Esophagus squamous epithelium (tissue), 5 donors: ENCODE data around the gene LTBR. TPM values are rescaled to one million over a fixed set of nuclear protein-coding genes. Genes with fewer than 3 reads are reported as not detected.

Source experiments
- DNase-seq: peaks from one replicate; lab custom pipeline; 2025; lab: John Stamatoyannopoulos, UW
- H3K27ac ChIP-seq, 4 donors: fragments of 200-600 bp; sonication (generic); one replicate each; pipeline ENCODE4 v1.5.1; 2016 to 2019; ENCODE audit warnings: mild to moderate bottlenecking in 1 of 4
- H3K27me3 ChIP-seq, 4 donors: fragments of 200-600 bp; sonication (generic); 1 replicate in 3 of 4; 2 replicates in 1 of 4; pipeline versions ENCODE4 v1.5.1 to v1.6.0; 2017 to 2021; ENCODE audit warnings: antibody characterized with exemption in 1 of 4
- H3K36me3 ChIP-seq, 3 donors: fragments of 200-600 bp; sonication (generic); one replicate each; pipeline ENCODE4 v1.5.1; 2016 to 2019
- H3K4me1 ChIP-seq, 3 donors: fragments of 200-600 bp; sonication (generic); one replicate each; pipeline ENCODE4 v1.5.1; 2017 to 2019
- H3K4me3 ChIP-seq, 4 donors: fragments of 200-600 bp; sonication (generic); 1 replicate in 3 of 4; 2 replicates in 1 of 4; pipeline ENCODE4 v1.5.1; 2016 to 2019; ENCODE audit warnings: mild to moderate bottlenecking in 2 of 4, moderate library complexity in 1 of 4
- H3K9me3 ChIP-seq, 3 donors: fragments of 200-600 bp; sonication (generic); one replicate each; pipeline ENCODE4 v1.5.1; 2016 to 2019
- POLR2A ChIP-seq, 4 donors: fragments of 450-650 bp; IDR thresholded peaks; one replicate each; pipeline ENCODE4 v1.6.1; 2017; ENCODE audit warnings: antibody characterized with exemption in 4 of 4, mild to moderate bottlenecking in 4 of 4, moderate library complexity in 3 of 4
- WGBS, 2 donors: methylation state at CpG; one replicate each; pipeline ENCODE4 v1.1.5; 2018; 5-methylcytosine and 5-hydroxymethylcytosine counted together
- intact Hi-C: fragments of 100-400 bp; cut with DNase I; formaldehyde crosslinking; loops from one replicate; pipeline ENCODE4 v1.15.0; 2022
- total RNA-seq, 4 donors: library from RNA; depleted of rRNA; stranded (reverse); fragments of >200 nt; gene quantifications; one replicate each; pipeline ENCODE4 v1.1.0, GENCODE V29; 2016
- TF ChIP-seq, protein P1 (sequence below), 6 experiments: fragments of 450-650 bp in 4 of 6; fragments of 200-600 bp in 2 of 6; sonication (generic) in 2 of 6; IDR thresholded peaks; one replicate each; pipeline ENCODE4 v1.5.1; 2016 to 2019; ENCODE audit warnings: antibody characterized with exemption in 6 of 6, mild to moderate bottlenecking in 4 of 6, moderate library complexity in 4 of 6
- donor health status: DM: yes; HTN: yes; CAD: no.

LTBR gene
- total RNA-seq, 4 donors from 2014 or later = 98.2 to 171 (median 136) TPM

- WGBS, 2 donors = 77 to 89% methylated on average over 2 of the region's 2 CpGs
- intact Hi-C loops = no loop called here
- DNase-seq = no peak
Measured at GRCh38 chr12:6396031-6396430, 12.1 kb downstream of the LTBR start.

DNA sequence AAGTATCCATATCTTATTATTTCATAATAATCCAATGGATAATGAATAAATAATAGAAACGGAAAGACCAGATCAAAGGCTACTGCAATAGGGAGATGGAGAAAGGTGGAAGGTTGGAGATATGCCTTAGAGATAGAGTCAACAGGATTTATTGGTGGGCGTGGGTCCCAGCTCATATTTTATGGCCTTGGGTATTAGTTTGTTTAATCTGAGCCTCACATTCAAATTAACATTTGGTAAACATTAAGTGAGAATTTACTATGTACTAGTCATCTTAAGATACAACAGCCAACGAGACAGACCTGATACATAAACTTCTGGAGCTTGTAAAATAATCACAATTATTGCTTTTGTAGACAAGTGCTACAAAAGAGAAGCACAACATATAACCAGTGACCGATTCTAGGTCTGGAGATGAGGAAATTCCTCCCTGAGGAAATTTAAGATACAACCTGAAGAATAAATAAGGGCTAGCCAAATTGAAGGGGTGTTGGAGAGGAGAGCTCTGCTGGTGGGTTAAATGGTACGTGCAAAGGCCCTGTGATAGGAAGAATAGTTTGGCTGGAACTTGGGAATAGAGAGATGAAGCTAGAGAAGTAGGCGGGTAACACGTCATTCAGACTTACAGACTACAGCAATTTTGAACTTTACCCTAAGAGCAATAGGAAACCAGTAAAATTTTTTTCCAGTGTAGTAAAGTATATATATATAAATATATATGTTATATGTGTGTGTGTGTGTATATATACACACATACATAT lies 16.1 kb downstream of the LTBR start:
- WGBS, 2 donors = 86 to 92% methylated on average over 7 of the region's 7 CpGs
- Histone ChIP-seq H3K27ac (no peak overlapping the region), H3K4me3 (no peak overlapping the region), H3K9me3 (no peaks in the 10 kb centered on the region), H3K4me1 (no peaks in the 10 kb centered on the region), H3K36me3 (peaks cover 0 to 10% (median 0%) of the 10 kb centered on the region in 3 donors), H3K27me3 (no peaks in the 10 kb centered on the region)
- DNase-seq = no peak
- no peak for TF ChIP-seq POLR2A (IDR thresholded peaks at IDR 0.05)
- TF ChIP-seq, protein P1, sequence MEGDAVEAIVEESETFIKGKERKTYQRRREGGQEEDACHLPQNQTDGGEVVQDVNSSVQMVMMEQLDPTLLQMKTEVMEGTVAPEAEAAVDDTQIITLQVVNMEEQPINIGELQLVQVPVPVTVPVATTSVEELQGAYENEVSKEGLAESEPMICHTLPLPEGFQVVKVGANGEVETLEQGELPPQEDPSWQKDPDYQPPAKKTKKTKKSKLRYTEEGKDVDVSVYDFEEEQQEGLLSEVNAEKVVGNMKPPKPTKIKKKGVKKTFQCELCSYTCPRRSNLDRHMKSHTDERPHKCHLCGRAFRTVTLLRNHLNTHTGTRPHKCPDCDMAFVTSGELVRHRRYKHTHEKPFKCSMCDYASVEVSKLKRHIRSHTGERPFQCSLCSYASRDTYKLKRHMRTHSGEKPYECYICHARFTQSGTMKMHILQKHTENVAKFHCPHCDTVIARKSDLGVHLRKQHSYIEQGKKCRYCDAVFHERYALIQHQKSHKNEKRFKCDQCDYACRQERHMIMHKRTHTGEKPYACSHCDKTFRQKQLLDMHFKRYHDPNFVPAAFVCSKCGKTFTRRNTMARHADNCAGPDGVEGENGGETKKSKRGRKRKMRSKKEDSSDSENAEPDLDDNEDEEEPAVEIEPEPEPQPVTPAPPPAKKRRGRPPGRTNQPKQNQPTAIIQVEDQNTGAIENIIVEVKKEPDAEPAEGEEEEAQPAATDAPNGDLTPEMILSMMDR (IDR thresholded peaks at IDR 0.05) = no peak
- intact Hi-C loops = no loop called here

More at GRCh38 chr12:6396031-6396430, 12.1 kb downstream of the LTBR start:
- no peak overlapping the region for H3K27ac ChIP-seq
- H3K4me1 ChIP-seq = peaks cover 0 to 17% (median 6%) of the 10 kb centered on the region in 3 donors
- no peak overlapping the region for H3K4me3 ChIP-seq
- peaks cover 3 to 23% (median 3%) of the 10 kb centered on the region in 3 donors for H3K36me3 ChIP-seq
- no peaks in the 10 kb centered on the region for H3K27me3 ChIP-seq
- TF ChIP-seq POLR2A (IDR thresholded peaks at IDR 0.05) = no peak
- TF ChIP-seq, protein P1 (IDR thresholded peaks at IDR 0.05) = no peak
- H3K9me3 ChIP-seq = no peaks in the 10 kb centered on the region

DNA sequence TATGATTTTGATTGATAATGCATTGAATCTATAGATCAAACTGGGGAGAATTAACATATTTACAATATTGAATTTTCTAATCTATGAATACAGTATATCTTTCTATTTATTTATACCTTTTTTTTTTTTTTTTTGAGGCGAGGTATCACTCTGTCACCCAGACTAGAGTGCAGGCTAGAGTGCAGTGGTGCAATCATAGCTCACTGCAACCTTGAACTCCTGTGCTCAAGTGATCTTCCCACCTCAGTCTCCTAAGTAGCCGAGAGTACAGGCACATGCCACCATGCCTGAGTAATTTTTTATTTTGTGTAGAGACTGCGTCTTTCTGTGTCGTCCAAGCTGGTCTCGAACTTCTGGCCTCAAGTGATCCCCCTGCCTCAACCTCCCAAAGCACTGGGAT lies 20.4 kb downstream of the LTBR start:
- H3K4me3 ChIP-seq = no peak overlapping the region
- H3K27me3 ChIP-seq = no peaks in the 10 kb centered on the region
- H3K27ac ChIP-seq = no peak overlapping the region
- 73 to 93% methylated on average over 4 to 5 of the region's 5 CpGs for WGBS, 2 donors
- no peaks in the 10 kb centered on the region for H3K4me1 ChIP-seq
- no peak for DNase-seq
- TF ChIP-seq POLR2A (IDR thresholded peaks at IDR 0.05) = no peak
- TF ChIP-seq, protein P1 (IDR thresholded peaks at IDR 0.05) = no peak
- peaks cover 0 to 3% (median 0%) of the 10 kb centered on the region in 3 donors for H3K36me3 ChIP-seq
- intact Hi-C loops = no loop called here
- no peaks in the 10 kb centered on the region for H3K9me3 ChIP-seq

DNA sequence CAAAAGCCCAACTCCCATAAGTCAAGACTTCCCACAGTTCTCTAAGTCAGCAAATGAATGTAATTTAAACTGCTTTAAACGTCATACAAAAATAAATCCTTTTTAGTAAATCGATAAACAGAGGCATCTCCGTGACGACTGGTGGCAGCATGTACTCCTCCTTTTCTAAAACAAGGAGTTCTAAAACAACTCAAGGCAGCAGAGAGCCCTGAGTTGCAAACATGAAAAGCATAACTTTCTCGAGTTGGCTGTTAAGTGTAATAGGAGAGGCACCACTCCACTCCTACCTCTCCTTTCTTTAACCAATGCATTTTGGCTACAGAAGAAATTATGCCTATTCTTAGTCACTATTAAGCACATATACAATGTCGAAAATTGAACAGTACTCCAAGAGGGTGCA lies 22.0 kb downstream of the LTBR start:
- TF ChIP-seq, protein P1 (IDR thresholded peaks at IDR 0.05) = no peak
- TF ChIP-seq POLR2A (IDR thresholded peaks at IDR 0.05) = no peak
- H3K27me3 ChIP-seq = no peaks in the 10 kb centered on the region
- H3K9me3 ChIP-seq = no peaks in the 10 kb centered on the region
- H3K4me3 ChIP-seq = no peak overlapping the region
- WGBS, 2 donors = 68 to 71% methylated on average over 6 of the region's 6 CpGs
- no peak overlapping the region for H3K27ac ChIP-seq
- no peaks in the 10 kb centered on the region for H3K4me1 ChIP-seq
- no peaks in the 10 kb centered on the region for H3K36me3 ChIP-seq
- intact Hi-C loops = no loop called here
- no peak for DNase-seq

DNA sequence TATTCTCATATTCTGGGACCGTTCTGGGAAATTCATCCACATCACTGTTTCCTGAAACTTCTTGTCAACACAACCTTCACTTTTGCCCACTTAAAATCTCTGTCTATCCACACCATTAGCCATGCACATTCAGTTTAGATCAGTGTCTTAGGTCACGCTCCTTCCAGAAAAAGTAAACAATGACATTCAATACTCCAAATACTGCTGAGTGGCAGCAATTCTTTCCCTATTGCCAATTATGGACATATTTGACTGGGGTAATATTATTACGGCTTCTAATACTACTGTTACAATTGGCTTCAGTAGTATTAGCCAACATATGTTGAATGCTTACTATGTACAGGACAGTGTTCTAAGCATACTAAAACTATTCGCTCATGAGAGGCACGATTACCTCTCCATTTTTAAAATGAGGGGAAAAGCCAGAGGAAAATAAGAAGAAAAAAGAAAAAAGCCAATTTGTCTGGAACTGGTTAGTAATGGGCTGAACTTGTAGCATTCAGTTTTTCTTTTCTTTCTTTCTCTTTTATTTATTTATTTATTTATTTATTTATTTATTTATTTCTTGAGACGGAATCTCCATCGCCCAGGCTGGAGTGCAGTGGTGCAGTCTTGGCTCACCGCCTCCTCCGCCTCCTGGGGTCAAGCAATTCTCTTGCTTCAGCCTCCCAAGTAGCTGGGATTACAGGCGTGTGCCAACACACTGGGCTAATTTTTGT lies 23.4 kb downstream of the LTBR start:
- 93 to 94% methylated on average over 10 of the region's 10 CpGs for WGBS, 2 donors

More for the DNA sequence above, 23.4 kb downstream of the LTBR start:
- DNase-seq = no peak
- intact Hi-C loops = no loop called here
- Histone ChIP-seq H3K27ac (no peak overlapping the region), H3K27me3 (no peaks in the 10 kb centered on the region), H3K9me3 (no peaks in the 10 kb centered on the region), H3K36me3 (no peaks in the 10 kb centered on the region), H3K4me3 (no peak overlapping the region), H3K4me1 (no peaks in the 10 kb centered on the region)
- TF ChIP-seq POLR2A (IDR thresholded peaks at IDR 0.05) = no peak
- TF ChIP-seq, protein P1 (IDR thresholded peaks at IDR 0.05) = no peak
